ENCODE data around the gene PTGR2. TPM values are rescaled to one million over a fixed set of nuclear protein-coding genes. Genes with fewer than 3 reads are reported as not detected.

Gene PTGR2
- 10 to 100 TPM in 2 of 4 donors, 1 to 10 TPM in 1, under 1 TPM in 1; 0.59 to 19.0 (median 11.0) TPM for total RNA-seq

GRCh38 chr14:73851567-73852382, at the start of gene PTGR2:
TSS of gene PTGR2 (plus strand) at chr14:73851831. CDS start at chr14:73858863, 7,032 bp downstream.
- H3K4me1 ChIP-seq = no peaks in the 10 kb centered on the region
- H3K27me3 ChIP-seq = no peaks in the 10 kb centered on the region
- H3K9me3 ChIP-seq = no peaks in the 10 kb centered on the region
- DNase-seq = peak; percentile 97 to 98
- peak; percentile 60 to 90 for TF ChIP-seq POLR2A (IDR thresholded peaks at IDR 0.05)
- peak in 3 of 4 experiments; percentile 14 to 49 (median 23) for TF ChIP-seq CTCF (IDR thresholded peaks at IDR 0.05)
- peak within 1 kb of the TSS; percentile 89 to 98 for H3K27ac ChIP-seq
- intact Hi-C loops (cut with DNase I; ENCODE audit: low total_unique reads) = no loop called here
- peak within 1 kb of the TSS; percentile 47 to 68 for H3K4me3 ChIP-seq
- H3K36me3 ChIP-seq = no peaks in the 10 kb centered on the region

- H3K27ac ChIP-seq = no peak overlapping the region
- intact Hi-C loops (cut with DNase I; ENCODE audit: low total_unique reads) = no loop called here
- no peak for DNase-seq
- H3K36me3 ChIP-seq = no peaks in the 10 kb centered on the region
- no peaks in the 10 kb centered on the region for H3K9me3 ChIP-seq
- no peaks in the 10 kb centered on the region for H3K27me3 ChIP-seq
- no peak overlapping the region for H3K4me3 ChIP-seq
- H3K4me1 ChIP-seq = no peaks in the 10 kb centered on the region
- TF ChIP-seq POLR2A (IDR thresholded peaks at IDR 0.05) (no peak), CTCF (IDR thresholded peaks at IDR 0.05) (no peak)
Measured at GRCh38 chr14:73802431-73803188, 49.0 kb upstream of the PTGR2 start.

GRCh38 chr14:73804636-73805035, 47.0 kb upstream of the PTGR2 start:
- intact Hi-C loops (cut with DNase I; ENCODE audit: low total_unique reads) = no loop called here
- Histone ChIP-seq H3K4me3 (no peak overlapping the region), H3K9me3 (no peaks in the 10 kb centered on the region), H3K36me3 (no peaks in the 10 kb centered on the region), H3K27me3 (no peaks in the 10 kb centered on the region), H3K4me1 (no peaks in the 10 kb centered on the region), H3K27ac (no peak overlapping the region)
- TF ChIP-seq POLR2A (IDR thresholded peaks at IDR 0.05) = no peak
- no peak for TF ChIP-seq CTCF (IDR thresholded peaks at IDR 0.05)
- no peak for DNase-seq

- no peaks in the 10 kb centered on the region for H3K9me3 ChIP-seq
- H3K4me3 ChIP-seq = no peak overlapping the region
- TF ChIP-seq POLR2A (IDR thresholded peaks at IDR 0.05) (no peak), CTCF (IDR thresholded peaks at IDR 0.05) (no peak)
- DNase-seq = no peak
- H3K27ac ChIP-seq = no peak overlapping the region
- no peaks in the 10 kb centered on the region for H3K27me3 ChIP-seq
- intact Hi-C loops (cut with DNase I; ENCODE audit: low total_unique reads) = no loop called here
- no peaks in the 10 kb centered on the region for H3K4me1 ChIP-seq
- H3K36me3 ChIP-seq = no peaks in the 10 kb centered on the region
Measured at GRCh38 chr14:73807457-73807856, 44.2 kb upstream of the PTGR2 start.

- no peaks in the 10 kb centered on the region for H3K9me3 ChIP-seq
- no peak for DNase-seq
- H3K27ac ChIP-seq = no peak overlapping the region
- no peak overlapping the region for H3K4me3 ChIP-seq
- no peaks in the 10 kb centered on the region for H3K27me3 ChIP-seq
- H3K4me1 ChIP-seq = no peaks in the 10 kb centered on the region
- no peak for TF ChIP-seq CTCF (IDR thresholded peaks at IDR 0.05)
- no peaks in the 10 kb centered on the region for H3K36me3 ChIP-seq
- intact Hi-C loops (cut with DNase I; ENCODE audit: low total_unique reads) = no loop called here
Measured at GRCh38 chr14:73809391-73809790, 42.2 kb upstream of the PTGR2 start.

All from uterus (tissue), 4 donors.